ENCODE results near the gene VAV3.

GRCh38 chr1:107879346-107879745 is 85.6 kb downstream of the VAV3 start:
- TF ChIP-seq CTCF (IDR thresholded peaks at IDR 0.05) (no peak), POLR2A (IDR thresholded peaks at IDR 0.05) (no peak)

Data from heart left ventricle (tissue), 13 donors.